ENCODE results near the gene CASP8AP2. TPM values are rescaled to one million over a fixed set of nuclear protein-coding genes. Genes with fewer than 3 reads are reported as not detected.

Gene CASP8AP2
- total RNA-seq, 1 donor from 2014 or later: 18.3 TPM

DNA sequence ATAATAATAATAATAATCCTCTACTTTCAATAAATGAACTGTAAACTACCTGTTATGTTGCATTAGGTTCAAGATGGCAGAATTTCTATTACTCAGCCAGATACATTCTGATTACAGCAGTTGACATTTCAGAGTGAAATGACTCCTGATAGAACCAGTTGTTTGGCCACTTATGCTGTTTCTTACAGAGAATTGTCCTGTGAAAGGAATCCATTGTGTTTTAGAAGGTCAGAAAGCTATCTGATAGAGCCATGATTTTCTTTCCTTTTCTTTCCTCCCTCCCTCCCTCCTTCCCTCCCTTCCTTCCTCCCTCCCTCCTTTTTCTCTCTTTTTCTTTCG, 81.2 kb downstream of the CASP8AP2 start:
- no peak overlapping the region for H3K27ac ChIP-seq
- TF ChIP-seq, protein P1, sequence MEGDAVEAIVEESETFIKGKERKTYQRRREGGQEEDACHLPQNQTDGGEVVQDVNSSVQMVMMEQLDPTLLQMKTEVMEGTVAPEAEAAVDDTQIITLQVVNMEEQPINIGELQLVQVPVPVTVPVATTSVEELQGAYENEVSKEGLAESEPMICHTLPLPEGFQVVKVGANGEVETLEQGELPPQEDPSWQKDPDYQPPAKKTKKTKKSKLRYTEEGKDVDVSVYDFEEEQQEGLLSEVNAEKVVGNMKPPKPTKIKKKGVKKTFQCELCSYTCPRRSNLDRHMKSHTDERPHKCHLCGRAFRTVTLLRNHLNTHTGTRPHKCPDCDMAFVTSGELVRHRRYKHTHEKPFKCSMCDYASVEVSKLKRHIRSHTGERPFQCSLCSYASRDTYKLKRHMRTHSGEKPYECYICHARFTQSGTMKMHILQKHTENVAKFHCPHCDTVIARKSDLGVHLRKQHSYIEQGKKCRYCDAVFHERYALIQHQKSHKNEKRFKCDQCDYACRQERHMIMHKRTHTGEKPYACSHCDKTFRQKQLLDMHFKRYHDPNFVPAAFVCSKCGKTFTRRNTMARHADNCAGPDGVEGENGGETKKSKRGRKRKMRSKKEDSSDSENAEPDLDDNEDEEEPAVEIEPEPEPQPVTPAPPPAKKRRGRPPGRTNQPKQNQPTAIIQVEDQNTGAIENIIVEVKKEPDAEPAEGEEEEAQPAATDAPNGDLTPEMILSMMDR (IDR thresholded peaks at IDR 0.05): no peak
- intact Hi-C loops (cut with DNase I): no loop called here
- H3K9me3 ChIP-seq: peaks cover 4% of the 10 kb centered on the region
- no peaks in the 10 kb centered on the region for H3K36me3 ChIP-seq
- peaks cover 4% of the 10 kb centered on the region for H3K27me3 ChIP-seq (ENCODE audit: low read depth)
- no peaks in the 10 kb centered on the region for H3K4me1 ChIP-seq
- no peak overlapping the region for H3K4me3 ChIP-seq
- DNase-seq (no peak), ATAC-seq (no peak)

DNA sequence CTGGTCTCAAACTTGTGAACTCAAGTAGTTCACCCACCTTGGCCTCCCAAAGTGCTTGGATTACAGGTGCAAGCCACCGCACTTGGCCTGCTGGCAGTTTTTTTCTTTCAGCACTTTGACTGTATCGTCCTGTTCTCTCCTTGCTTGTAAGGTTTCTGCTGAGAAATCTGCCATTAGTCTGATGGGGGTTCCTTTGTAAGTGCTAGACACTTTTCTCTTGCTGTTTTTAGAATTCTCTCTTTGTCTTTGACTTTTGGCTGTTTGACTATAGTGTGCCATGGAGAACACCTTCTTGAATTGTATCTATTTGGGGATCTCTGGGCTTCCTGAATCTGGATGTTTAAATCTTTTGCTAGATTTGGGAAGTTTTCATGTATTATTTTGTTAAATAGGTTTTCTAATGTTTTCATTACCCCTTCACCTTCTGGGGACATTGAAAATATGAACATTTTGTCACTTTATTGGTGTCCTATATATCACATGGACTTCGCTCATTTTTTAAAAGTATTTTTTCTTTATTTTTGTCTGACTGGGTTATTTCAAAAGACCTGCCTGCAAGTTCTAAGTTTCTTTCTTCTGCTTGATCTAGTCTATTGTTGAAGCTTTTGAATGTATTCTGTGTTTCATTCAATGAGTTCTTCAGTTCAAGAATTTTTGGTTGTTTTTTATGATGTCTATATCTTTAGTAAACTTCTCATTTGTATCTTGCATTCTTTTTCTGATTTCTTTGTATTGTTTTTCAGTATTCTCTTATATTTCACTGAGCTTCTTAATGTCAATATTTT, 86.6 kb downstream of the CASP8AP2 start:
- TF ChIP-seq, protein P1 (IDR thresholded peaks at IDR 0.05): no peak
- no peak overlapping the region for H3K4me3 ChIP-seq
- intact Hi-C loops (cut with DNase I): no loop called here
- peaks cover 13% of the 10 kb centered on the region for H3K9me3 ChIP-seq
- DNase-seq (no peak), ATAC-seq (no peak)
- no peaks in the 10 kb centered on the region for H3K4me1 ChIP-seq
- no peaks in the 10 kb centered on the region for H3K36me3 ChIP-seq
- no peak overlapping the region for H3K27ac ChIP-seq
- H3K27me3 ChIP-seq (ENCODE audit: low read depth): peaks cover 4% of the 10 kb centered on the region

DNA sequence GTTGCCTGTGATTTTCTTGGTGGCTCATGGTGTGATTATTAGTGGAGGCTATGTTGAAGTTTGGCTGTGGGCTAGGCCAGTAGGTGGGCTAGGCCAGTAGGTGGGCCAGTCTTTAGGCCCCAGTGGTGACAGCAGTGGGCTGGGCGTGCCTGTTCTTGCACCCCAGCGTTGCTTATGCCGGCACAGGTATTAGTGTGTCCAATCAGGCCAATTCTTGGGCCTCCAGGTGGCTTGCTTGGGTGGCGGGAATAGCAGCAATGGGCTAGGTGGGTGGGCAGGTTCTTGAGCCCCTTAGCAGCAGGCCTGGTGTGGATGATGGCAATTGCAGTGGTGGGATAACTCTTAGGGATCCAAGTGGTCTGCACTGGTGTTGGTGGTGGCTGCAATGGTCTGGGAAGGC, 87.5 kb downstream of the CASP8AP2 start:
- ATAC-seq: no peak
- Histone ChIP-seq H3K9me3 (peaks cover 13% of the 10 kb centered on the region), H3K27me3 (ENCODE audit: low read depth) (peaks cover 4% of the 10 kb centered on the region), H3K27ac (no peak overlapping the region), H3K4me1 (no peaks in the 10 kb centered on the region), H3K36me3 (no peaks in the 10 kb centered on the region), H3K4me3 (no peak overlapping the region)
- TF ChIP-seq, protein P1 (IDR thresholded peaks at IDR 0.05): no peak
- DNase-seq: no peak
- intact Hi-C loops (cut with DNase I): no loop called here

DNA sequence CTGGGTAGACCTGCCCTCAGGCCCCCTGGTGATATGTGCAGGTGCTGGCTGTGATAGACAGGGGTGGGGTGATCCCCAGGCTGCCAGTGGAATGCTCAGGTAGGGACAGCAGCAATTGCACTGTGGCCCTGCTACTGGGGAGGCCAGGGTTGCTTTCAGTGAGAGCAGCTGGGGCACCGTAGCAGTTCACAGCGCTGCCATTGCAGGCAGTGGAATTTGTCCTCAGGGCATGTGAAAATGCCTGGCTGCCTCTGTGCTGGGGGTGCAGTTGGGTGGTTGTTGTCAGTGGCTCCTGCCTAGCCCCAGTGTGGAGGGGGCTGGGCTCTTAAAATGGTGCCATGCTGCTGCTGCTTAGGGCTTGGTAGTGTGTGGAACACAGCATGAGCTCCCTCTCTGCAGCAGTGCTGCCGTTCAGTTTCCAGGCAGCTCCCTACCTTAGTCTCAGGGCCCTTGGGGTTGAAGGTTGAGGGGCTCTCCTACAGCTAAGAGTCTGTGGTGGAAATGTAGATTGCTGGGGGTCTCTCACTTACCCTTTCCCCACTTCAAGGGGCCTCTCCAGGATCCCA, 88.2 kb downstream of the CASP8AP2 start:
- DNase-seq (no peak), ATAC-seq (no peak)
- no peaks in the 10 kb centered on the region for H3K4me1 ChIP-seq
- TF ChIP-seq, protein P1 (IDR thresholded peaks at IDR 0.05): no peak
- H3K36me3 ChIP-seq: no peaks in the 10 kb centered on the region
- no peak overlapping the region for H3K4me3 ChIP-seq
- intact Hi-C loops (cut with DNase I): no loop called here
- H3K9me3 ChIP-seq: peaks cover 13% of the 10 kb centered on the region
- no peaks in the 10 kb centered on the region for H3K27me3 ChIP-seq (ENCODE audit: low read depth)
- H3K27ac ChIP-seq: no peak overlapping the region

Other genes with a start within 250 kb of the CASP8AP2 start
- gene LYRM2, start 191.1 kb upstream of the CASP8AP2 start, total RNA-seq: 35.5 TPM
- gene MDN1, start 10.1 kb upstream of the CASP8AP2 start, total RNA-seq: 29.6 TPM
- not detected for gene GJA10, start 64.6 kb downstream of the CASP8AP2 start, total RNA-seq

Data from lower lobe of right lung (tissue), 2 donors.